HCT116 (cell line): ENCODE results near the gene THEM4. TPM values are rescaled to one million over a fixed set of nuclear protein-coding genes. Genes with fewer than 3 reads are reported as not detected.

ENCODE experiments used
- ATAC-seq: fragments of 200-7000 bp; cut with Tn5 transposase; 2 replicates; pipeline ENCODE4 v1.9.1; 2020; ENCODE audit warnings: mild to moderate bottlenecking, moderate library complexity
- BruUV-seq: library from RNA; stranded (reverse); fragments of 400-500 nt; replicated peaks from 2 replicates; lab custom pipeline; 2021; lab: Mats Ljungman, UMichigan
- CTCF ChIA-PET: fragments of 300-600 bp; sonication (Branson Sonifier 250); formaldehyde crosslinking; loops from one replicate; lab custom pipeline; 2021; ENCODE audit warnings: antibody characterized with exemption; lab: Charles Lee
- POLR2A ChIA-PET: fragments of 300-600, 350-600 bp; sonication (Branson Sonifier 250); formaldehyde crosslinking; loops from one replicate; lab custom pipeline; 2021; ENCODE audit warnings: antibody characterized with exemption; lab: Charles Lee
- RAD21 ChIA-PET, 2 experiments: fragments of 300-600 bp; sonication (Branson Sonifier 250); formaldehyde crosslinking; loops; one replicate each; lab custom pipeline; 2023; ENCODE audit warnings: low total read pairs in 2 of 2; ENCODE audit not compliant: uncharacterized antibody in 2 of 2, unreplicated experiment in 2 of 2, low non-redundant PET in 1 of 2; lab: Charles Lee
- DNase-seq: peaks from one replicate; pipeline ENCODE4 v3.0.0-alpha.2; 2010; ENCODE audit warnings: low read depth, low spot score
- H2AFZ ChIP-seq: fragments of 200-600 bp; shearing (Covaris generic), sonication (generic); 2 replicates; pipeline ENCODE4 v1.6.1; 2017; ENCODE audit warnings: low read depth, mixed run types, mixed read lengths, antibody characterized with exemption, low read length; ENCODE audit not compliant: poor library complexity, severe bottlenecking
- H3K27ac ChIP-seq: 2 replicates; pipeline ENCODE4 v1.5.1; 2012; ENCODE audit warnings: low read depth, low read length
- H3K27me3 ChIP-seq: fragments of 200-600 bp; sonication (generic); 2 replicates; pipeline ENCODE4 v1.6.1; 2016; ENCODE audit warnings: mixed run types, low read length, mixed read lengths; ENCODE audit not compliant: insufficient read depth
- H3K36me3 ChIP-seq, 2 experiments: fragments of 200-500 bp in 1 of 2; fragments of 200-600 bp in 1 of 2; sonication (Bioruptor generic) in 1 of 2; sonication (generic) in 1 of 2; 2 replicates each; pipeline versions ENCODE4 v1.5.1 to v1.6.1; 2014 to 2016; ENCODE audit warnings: low read length in 2 of 2, inconsistent platforms in 1 of 2, mixed read lengths in 1 of 2, mixed run types in 1 of 2; ENCODE audit not compliant: insufficient read depth in 2 of 2, control insufficient read depth in 1 of 2
- H3K4me1 ChIP-seq, 2 experiments: fragments of 200-600 bp in 1 of 2; sonication (generic) in 1 of 2; 2 replicates each; pipeline versions ENCODE4 v1.5.1 to v1.6.1; 2012 to 2017; ENCODE audit warnings: low read length in 2 of 2, inconsistent platforms in 1 of 2, mild to moderate bottlenecking in 1 of 2, mixed read lengths in 1 of 2, mixed run types in 1 of 2, moderate library complexity in 1 of 2; ENCODE audit not compliant: insufficient read depth in 2 of 2, control insufficient read depth in 1 of 2
- H3K4me2 ChIP-seq: fragments of 200-600 bp; sonication (generic); 2 replicates; pipeline ENCODE4 v1.6.1; 2017; ENCODE audit warnings: mixed run types, low read length, mixed read lengths
- H3K4me3 ChIP-seq, 2 experiments: fragments of 200-600 bp in 1 of 2; sonication (generic) in 1 of 2; replicated peaks in 1 of 2; 2 replicates each; pipeline ENCODE4 v1.5.1; 2011 to 2016; ENCODE audit warnings: low read length in 2 of 2, control low read depth in 1 of 2, low read depth in 1 of 2, mild to moderate bottlenecking in 1 of 2, mixed read lengths in 1 of 2, mixed run types in 1 of 2
- H3K79me2 ChIP-seq: fragments of 200-600 bp; sonication (generic); 2 replicates; pipeline ENCODE4 v1.6.1; 2017; ENCODE audit warnings: mild to moderate bottlenecking, mixed run types, low read length, moderate library complexity, mixed read lengths; ENCODE audit not compliant: insufficient read depth
- H3K9ac ChIP-seq: fragments of 200-600 bp; sonication (generic); 2 replicates; pipeline ENCODE4 v1.6.1; 2016; ENCODE audit warnings: low read length, mixed read lengths
- H3K9me2 ChIP-seq: fragments of 200-600 bp; sonication (generic), shearing (Covaris generic); 2 replicates; pipeline ENCODE4 v1.6.1; 2017; ENCODE audit warnings: mixed run types, mild to moderate bottlenecking, moderate library complexity; ENCODE audit not compliant: insufficient read depth
- H3K9me3 ChIP-seq, 2 experiments: fragments of 200-500 bp in 1 of 2; fragments of 200-600 bp in 1 of 2; sonication (Bioruptor generic) in 1 of 2; sonication (generic) in 1 of 2; 2 replicates each; pipeline ENCODE4 v1.6.1; 2014 to 2017; ENCODE audit warnings: low read length in 2 of 2, mixed read lengths in 2 of 2, inconsistent platforms in 1 of 2, low read depth in 1 of 2, mild to moderate bottlenecking in 1 of 2, mixed run types in 1 of 2, moderate library complexity in 1 of 2; ENCODE audit not compliant: control insufficient read depth in 1 of 2, insufficient read depth in 1 of 2
- H4K20me1 ChIP-seq: fragments of 200-600 bp; sonication (generic), shearing (Covaris generic); 2 replicates; pipeline ENCODE4 v1.6.1; 2017; ENCODE audit warnings: mixed run types, mild to moderate bottlenecking, moderate library complexity; ENCODE audit not compliant: insufficient read depth
- CBX3 ChIP-seq: IDR thresholded peaks from 2 replicates; pipeline ENCODE4 v1.6.1; 2012; ENCODE audit warnings: low read depth
- CEBPB ChIP-seq: IDR thresholded peaks from 2 replicates; pipeline ENCODE4 v1.6.1; 2012; ENCODE audit warnings: low read depth
- EGR1 ChIP-seq: IDR thresholded peaks from 2 replicates; pipeline ENCODE4 v1.6.1; 2012; ENCODE audit warnings: low read depth
- ELF1 ChIP-seq: IDR thresholded peaks from 2 replicates; pipeline ENCODE4 v1.6.1; 2012; ENCODE audit warnings: low read depth, borderline replicate concordance
- EZH2 ChIP-seq: fragments of 200-600 bp; sonication (generic); IDR thresholded peaks from 2 replicates; pipeline ENCODE4 v1.6.1; 2017; ENCODE audit warnings: antibody characterized with exemption, mixed run types
- EZH2phosphoT487 ChIP-seq: fragments of 200-600 bp; IDR thresholded peaks from 2 replicates; pipeline ENCODE4 v1.6.1; 2018; ENCODE audit warnings: antibody characterized with exemption, borderline replicate concordance
- JUND ChIP-seq: IDR thresholded peaks from 2 replicates; pipeline ENCODE4 v1.6.1; 2012
- POLR2AphosphoS5 ChIP-seq: IDR thresholded peaks from 2 replicates; pipeline ENCODE4 v1.6.1; 2011; ENCODE audit warnings: mild to moderate bottlenecking, low read depth, low read length, moderate library complexity
- SP1 ChIP-seq: IDR thresholded peaks from 2 replicates; pipeline ENCODE4 v1.6.1; 2012; ENCODE audit warnings: low read depth
- YY1 ChIP-seq: IDR thresholded peaks from 2 replicates; pipeline ENCODE4 v1.6.1; 2011; ENCODE audit warnings: low read length, low read depth, moderate library complexity, mild to moderate bottlenecking; ENCODE audit not compliant: insufficient replicate concordance; ENCODE audit errors: extremely low read depth
- ZFX ChIP-seq: fragments of 450-650 bp; IDR thresholded peaks from 2 replicates; pipeline ENCODE4 v1.6.1; 2017
- ZNF274 ChIP-seq: fragments of 200-500 bp; sonication (Bioruptor generic); IDR thresholded peaks from 2 replicates; pipeline ENCODE4 v1.6.1; 2014; ENCODE audit warnings: mild to moderate bottlenecking, low read depth, low read length, inconsistent platforms
- intact Hi-C: fragments of 100-400 bp; cut with micrococcal nuclease; formaldehyde crosslinking; loops from 2 replicates; pipeline ENCODE4 v1.10.0; 2022
- total RNA-seq: library from RNA; stranded (reverse); gene quantifications from one replicate; pipeline ENCODE4 v1.2.1, GENCODE V29; 2021; ENCODE audit not compliant: unreplicated experiment
- TF ChIP-seq, protein P1 (sequence below): IDR thresholded peaks from 2 replicates; pipeline ENCODE4 v1.6.1; 2011; ENCODE audit warnings: mild to moderate bottlenecking, low read length, moderate library complexity; ENCODE audit not compliant: insufficient replicate concordance; ENCODE audit errors: extremely low read depth
- TF ChIP-seq, protein P2 (sequence below), 3 experiments: fragments of 200-600 bp in 1 of 3; sonication (generic) in 1 of 3; IDR thresholded peaks in 2 of 3; conservative IDR thresholded peaks in 1 of 3; 2 replicates each; pipeline ENCODE4 v1.5.1; 2012 to 2017; ENCODE audit warnings: low read depth in 2 of 3, low read length in 2 of 3, antibody characterized with exemption in 1 of 3, borderline replicate concordance in 1 of 3, control low read depth in 1 of 3, mild to moderate bottlenecking in 1 of 3, mixed read lengths in 1 of 3, mixed run types in 1 of 3, moderate library complexity in 1 of 3; ENCODE audit not compliant: insufficient read depth in 1 of 3
- TF ChIP-seq, protein P3 (sequence below): IDR thresholded peaks from 2 replicates; pipeline ENCODE4 v1.6.1; 2012; ENCODE audit warnings: low read depth
- TF ChIP-seq, protein P4 (sequence below): IDR thresholded peaks from 2 replicates; pipeline ENCODE4 v1.6.1; 2012
- TF ChIP-seq, protein P5 (sequence below): IDR thresholded peaks from 2 replicates; pipeline ENCODE4 v1.6.1; 2012

The THEM4 gene
- total RNA-seq, 1 experiment from 2014 or later, result 17.0 TPM

DNA sequence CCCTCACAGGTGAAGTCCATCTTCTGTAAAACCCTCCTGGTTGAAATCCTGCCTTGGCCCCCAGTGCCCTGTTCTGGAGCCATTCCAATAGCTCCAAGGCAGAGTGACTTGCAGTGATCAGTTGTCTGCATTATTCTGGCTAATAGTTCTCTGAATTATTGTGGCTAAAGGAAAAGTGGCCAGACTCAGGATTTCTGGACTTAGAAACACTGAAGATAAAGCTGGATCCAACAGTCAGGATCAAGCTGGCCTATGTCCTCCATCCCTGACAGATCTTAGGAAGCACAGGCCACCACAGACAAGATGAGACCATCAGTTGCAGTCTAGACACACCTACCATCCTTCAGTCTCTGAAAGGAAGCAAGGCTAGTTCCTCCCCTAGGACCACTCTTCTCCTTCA is 68.9 kb downstream of the THEM4 start:
- DNase-seq (no peak), ATAC-seq (no peak)
- H3K4me1 ChIP-seq, result peaks cover 0 to 45% of the 10 kb centered on the region in 2 experiments; a peak in 2 of 4 replicates
- TF ChIP-seq SP1 (no peak), CEBPB (no peak), YY1 (no peak), EZH2 (no peak), ZFX (no peak), CBX3 (no peak), EZH2phosphoT487 (no peak), ZNF274 (no peak), ELF1 (no peak), POLR2AphosphoS5 (no peak), JUND (no peak), EGR1 (no peak)
- TF ChIP-seq, protein P1, sequence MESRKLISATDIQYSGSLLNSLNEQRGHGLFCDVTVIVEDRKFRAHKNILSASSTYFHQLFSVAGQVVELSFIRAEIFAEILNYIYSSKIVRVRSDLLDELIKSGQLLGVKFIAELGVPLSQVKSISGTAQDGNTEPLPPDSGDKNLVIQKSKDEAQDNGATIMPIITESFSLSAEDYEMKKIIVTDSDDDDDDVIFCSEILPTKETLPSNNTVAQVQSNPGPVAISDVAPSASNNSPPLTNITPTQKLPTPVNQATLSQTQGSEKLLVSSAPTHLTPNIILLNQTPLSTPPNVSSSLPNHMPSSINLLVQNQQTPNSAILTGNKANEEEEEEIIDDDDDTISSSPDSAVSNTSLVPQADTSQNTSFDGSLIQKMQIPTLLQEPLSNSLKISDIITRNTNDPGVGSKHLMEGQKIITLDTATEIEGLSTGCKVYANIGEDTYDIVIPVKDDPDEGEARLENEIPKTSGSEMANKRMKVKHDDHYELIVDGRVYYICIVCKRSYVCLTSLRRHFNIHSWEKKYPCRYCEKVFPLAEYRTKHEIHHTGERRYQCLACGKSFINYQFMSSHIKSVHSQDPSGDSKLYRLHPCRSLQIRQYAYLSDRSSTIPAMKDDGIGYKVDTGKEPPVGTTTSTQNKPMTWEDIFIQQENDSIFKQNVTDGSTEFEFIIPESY, result no peak
- TF ChIP-seq, protein P2, sequence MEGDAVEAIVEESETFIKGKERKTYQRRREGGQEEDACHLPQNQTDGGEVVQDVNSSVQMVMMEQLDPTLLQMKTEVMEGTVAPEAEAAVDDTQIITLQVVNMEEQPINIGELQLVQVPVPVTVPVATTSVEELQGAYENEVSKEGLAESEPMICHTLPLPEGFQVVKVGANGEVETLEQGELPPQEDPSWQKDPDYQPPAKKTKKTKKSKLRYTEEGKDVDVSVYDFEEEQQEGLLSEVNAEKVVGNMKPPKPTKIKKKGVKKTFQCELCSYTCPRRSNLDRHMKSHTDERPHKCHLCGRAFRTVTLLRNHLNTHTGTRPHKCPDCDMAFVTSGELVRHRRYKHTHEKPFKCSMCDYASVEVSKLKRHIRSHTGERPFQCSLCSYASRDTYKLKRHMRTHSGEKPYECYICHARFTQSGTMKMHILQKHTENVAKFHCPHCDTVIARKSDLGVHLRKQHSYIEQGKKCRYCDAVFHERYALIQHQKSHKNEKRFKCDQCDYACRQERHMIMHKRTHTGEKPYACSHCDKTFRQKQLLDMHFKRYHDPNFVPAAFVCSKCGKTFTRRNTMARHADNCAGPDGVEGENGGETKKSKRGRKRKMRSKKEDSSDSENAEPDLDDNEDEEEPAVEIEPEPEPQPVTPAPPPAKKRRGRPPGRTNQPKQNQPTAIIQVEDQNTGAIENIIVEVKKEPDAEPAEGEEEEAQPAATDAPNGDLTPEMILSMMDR (IDR thresholded peaks at IDR 0.05 in 2 of 3, conservative IDR thresholded peaks at IDR 0.05 in 1 of 3; ENCODE audit: borderline replicate concordance in 1 of 3, insufficient read depth in 1 of 3, low read depth in 2 of 3, low read length in 2 of 3), result no peak
- TF ChIP-seq, protein P3, sequence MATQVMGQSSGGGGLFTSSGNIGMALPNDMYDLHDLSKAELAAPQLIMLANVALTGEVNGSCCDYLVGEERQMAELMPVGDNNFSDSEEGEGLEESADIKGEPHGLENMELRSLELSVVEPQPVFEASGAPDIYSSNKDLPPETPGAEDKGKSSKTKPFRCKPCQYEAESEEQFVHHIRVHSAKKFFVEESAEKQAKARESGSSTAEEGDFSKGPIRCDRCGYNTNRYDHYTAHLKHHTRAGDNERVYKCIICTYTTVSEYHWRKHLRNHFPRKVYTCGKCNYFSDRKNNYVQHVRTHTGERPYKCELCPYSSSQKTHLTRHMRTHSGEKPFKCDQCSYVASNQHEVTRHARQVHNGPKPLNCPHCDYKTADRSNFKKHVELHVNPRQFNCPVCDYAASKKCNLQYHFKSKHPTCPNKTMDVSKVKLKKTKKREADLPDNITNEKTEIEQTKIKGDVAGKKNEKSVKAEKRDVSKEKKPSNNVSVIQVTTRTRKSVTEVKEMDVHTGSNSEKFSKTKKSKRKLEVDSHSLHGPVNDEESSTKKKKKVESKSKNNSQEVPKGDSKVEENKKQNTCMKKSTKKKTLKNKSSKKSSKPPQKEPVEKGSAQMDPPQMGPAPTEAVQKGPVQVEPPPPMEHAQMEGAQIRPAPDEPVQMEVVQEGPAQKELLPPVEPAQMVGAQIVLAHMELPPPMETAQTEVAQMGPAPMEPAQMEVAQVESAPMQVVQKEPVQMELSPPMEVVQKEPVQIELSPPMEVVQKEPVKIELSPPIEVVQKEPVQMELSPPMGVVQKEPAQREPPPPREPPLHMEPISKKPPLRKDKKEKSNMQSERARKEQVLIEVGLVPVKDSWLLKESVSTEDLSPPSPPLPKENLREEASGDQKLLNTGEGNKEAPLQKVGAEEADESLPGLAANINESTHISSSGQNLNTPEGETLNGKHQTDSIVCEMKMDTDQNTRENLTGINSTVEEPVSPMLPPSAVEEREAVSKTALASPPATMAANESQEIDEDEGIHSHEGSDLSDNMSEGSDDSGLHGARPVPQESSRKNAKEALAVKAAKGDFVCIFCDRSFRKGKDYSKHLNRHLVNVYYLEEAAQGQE, result no peak
- TF ChIP-seq, protein P4, sequence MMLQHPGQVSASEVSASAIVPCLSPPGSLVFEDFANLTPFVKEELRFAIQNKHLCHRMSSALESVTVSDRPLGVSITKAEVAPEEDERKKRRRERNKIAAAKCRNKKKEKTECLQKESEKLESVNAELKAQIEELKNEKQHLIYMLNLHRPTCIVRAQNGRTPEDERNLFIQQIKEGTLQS, result no peak
- TF ChIP-seq, protein P5, sequence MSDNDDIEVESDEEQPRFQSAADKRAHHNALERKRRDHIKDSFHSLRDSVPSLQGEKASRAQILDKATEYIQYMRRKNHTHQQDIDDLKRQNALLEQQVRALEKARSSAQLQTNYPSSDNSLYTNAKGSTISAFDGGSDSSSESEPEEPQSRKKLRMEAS, result no peak
- ChIA-PET POLR2A (no interaction called here), CTCF (no interaction called here), RAD21 (interaction anchor here (0.6 to 0.8 kb wide), 2 partner anchors 161 to 605 kb away, joined by 3 read pairs; no protein-coding TSS in a partner anchor)
- H3K79me2 ChIP-seq, result no peaks in the 10 kb centered on the region
- no peak overlapping the region for H3K27ac ChIP-seq
- BruUV-seq, result no TSS peak
- no peak overlapping the region for H3K4me3 ChIP-seq
- intact Hi-C loops, result loop anchor here (1.0 kb wide), 1 partner anchor 161 kb away; no protein-coding TSS in a partner anchor
- H3K9me3 ChIP-seq, result peaks cover 0 to 3% of the 10 kb centered on the region in 2 experiments; a peak in 1 of 4 replicates
- peak overlapping the region; percentile 78 for H3K4me2 ChIP-seq
- no peaks in the 10 kb centered on the region for H3K27me3 ChIP-seq
- H2AFZ ChIP-seq, result no peak overlapping the region
- H3K36me3 ChIP-seq, result no peaks in the 10 kb centered on the region
- H3K9me2 ChIP-seq, result no peaks in the 10 kb centered on the region; the same call in 1 of the 2 replicates
- H4K20me1 ChIP-seq, result no peaks in the 10 kb centered on the region
- peak overlapping the region; percentile 41; the same call in 1 of the 2 replicates for H3K9ac ChIP-seq
